CD4-positive, CD25-positive, alpha-beta regulatory T cell (primary cell): ENCODE data around the gene CUL2. TPM values are rescaled to one million over a fixed set of nuclear protein-coding genes. Genes with fewer than 3 reads are reported as not detected.
"Not testable (repeated sequence)": the region's sequence is repeated elsewhere in the genome, so short reads cannot be mapped to it uniquely, and the experiment has no call there.

Experiments
- ATAC-seq, 2 donors: fragments of 150-1000 bp; cut with Tn5 transposase; one replicate each; pipeline ENCODE4 v1.10.0; 2021; ENCODE audit warnings: low read depth in 2 of 2, moderate number of reproducible peaks in 2 of 2, moderate library complexity in 1 of 2
- DNase-seq, 3 donors: peaks; one replicate each; pipeline versions ENCODE4 v3.0.0 to v3.0.0-alpha.2; 2012 to 2022; ENCODE audit warnings: mixed read lengths in 1 of 3
- H3K27ac ChIP-seq: one replicate; pipeline ENCODE4 v1.7.0; 2013; ENCODE audit warnings: mild to moderate bottlenecking, low read length; ENCODE audit not compliant: insufficient read depth, poor library complexity, severe bottlenecking
- H3K27me3 ChIP-seq: one replicate; pipeline ENCODE4 v1.7.0; 2013; ENCODE audit warnings: low read length; ENCODE audit not compliant: control insufficient read depth, insufficient read depth
- H3K36me3 ChIP-seq: one replicate; pipeline ENCODE4 v1.7.0; 2013; ENCODE audit warnings: mild to moderate bottlenecking, low read length, moderate library complexity; ENCODE audit not compliant: control insufficient read depth, insufficient read depth
- H3K4me1 ChIP-seq: 2 replicates; pipeline ENCODE4 v1.7.0; 2013; ENCODE audit warnings: mild to moderate bottlenecking, low read length; ENCODE audit not compliant: insufficient read depth, control insufficient read depth, poor library complexity, severe bottlenecking
- H3K4me3 ChIP-seq: one replicate; pipeline ENCODE4 v1.7.0; 2013; ENCODE audit warnings: low read depth, mild to moderate bottlenecking, low read length, moderate library complexity
- H3K9me3 ChIP-seq, 2 experiments: 1 replicate in 1 of 2; 2 replicates in 1 of 2; pipeline ENCODE4 v1.7.0; 2013; ENCODE audit warnings: low read length in 2 of 2, mild to moderate bottlenecking in 1 of 2, moderate library complexity in 1 of 2; ENCODE audit not compliant: control insufficient read depth in 2 of 2
- H3K27ac Mint-ChIP-seq, 3 donors: one replicate each; pipeline ENCODE4 v1.8.0; 2020 to 2022; ENCODE audit warnings: mild to moderate bottlenecking in 3 of 3, mixed read lengths in 3 of 3, moderate library complexity in 2 of 3
- H3K27me3 Mint-ChIP-seq: one replicate; pipeline ENCODE4 v1.8.0; 2022; ENCODE audit warnings: mild to moderate bottlenecking, mixed read lengths
- H3K36me3 Mint-ChIP-seq: one replicate; pipeline ENCODE4 v1.8.0; 2020; ENCODE audit warnings: mixed read lengths
- H3K4me1 Mint-ChIP-seq, 4 donors: one replicate each; pipeline ENCODE4 v1.8.0; 2020 to 2022; ENCODE audit warnings: mixed read lengths in 4 of 4, mild to moderate bottlenecking in 1 of 4
- H3K4me3 Mint-ChIP-seq, 4 donors: one replicate each; pipeline ENCODE4 v1.8.0; 2020 to 2022; ENCODE audit warnings: mild to moderate bottlenecking in 4 of 4, mixed read lengths in 4 of 4, moderate library complexity in 3 of 4
- H3K9me3 Mint-ChIP-seq, 7 donors: one replicate each; pipeline ENCODE4 v1.8.0; 2020 to 2022; ENCODE audit warnings: mixed read lengths in 7 of 7, mild to moderate bottlenecking in 3 of 7, moderate library complexity in 2 of 7
- polyA plus RNA-seq, 4 donors: library from polyadenylated mRNA; unstranded; fragments of 300-500 nt; fragmentation: Illumina TruSeq; gene quantifications; one replicate each; pipeline ENCODE4 v1.2.3, GENCODE V29; 2021
- total RNA-seq: library from RNA; stranded (reverse); gene quantifications from one replicate; pipeline ENCODE4 v1.2.3, GENCODE V29; 2022

CUL2 gene
- total and polyA plus RNA-seq, 5 donors from 2014 or later = 23.6 to 39.5 (median 27.2) TPM

GRCh38 chr10:34994565-34995142 lies 95.5 kb downstream of the CUL2 start:
- peaks cover 8 to 15% (median 10%) of the 10 kb centered on the region in 4 donors for H3K4me1 Mint-ChIP-seq
- no peaks in the 10 kb centered on the region for H3K27me3 Mint-ChIP-seq
- H3K27ac Mint-ChIP-seq = peak overlapping the region; percentile 61 to 67 (median 67)

GRCh38 chr10:34993782-34994181 lies 96.4 kb downstream of the CUL2 start:
- Histone ChIP-seq H3K36me3 (no peaks in the 10 kb centered on the region), H3K9me3 (no peaks in the 10 kb centered on the region), H3K27me3 (no peaks in the 10 kb centered on the region), H3K4me3 (no peak overlapping the region), H3K4me1 (peaks cover 7% of the 10 kb centered on the region), H3K27ac (no peak overlapping the region)
- ATAC-seq (no peak), DNase-seq (no peak)
- Mint-ChIP-seq H3K27ac (no peak overlapping the region), H3K4me3 (no peak overlapping the region), H3K27me3 (no peaks in the 10 kb centered on the region), H3K36me3 (no peaks in the 10 kb centered on the region), H3K4me1 (peaks cover 8 to 15% (median 10%) of the 10 kb centered on the region in 4 donors), H3K9me3 (no peaks in the 10 kb centered on the region)

More at GRCh38 chr10:34994565-34995142, 95.5 kb downstream of the CUL2 start:
- no peaks in the 10 kb centered on the region for H3K9me3 Mint-ChIP-seq
- no peaks in the 10 kb centered on the region for H3K9me3 ChIP-seq
- peak; percentile 26 to 78 (median 59) for DNase-seq
- peaks cover 7% of the 10 kb centered on the region for H3K4me1 ChIP-seq
- H3K27ac ChIP-seq = no peak overlapping the region
- no peaks in the 10 kb centered on the region for H3K36me3 ChIP-seq
- no peak overlapping the region for H3K4me3 ChIP-seq
- H3K36me3 Mint-ChIP-seq = no peaks in the 10 kb centered on the region
- ATAC-seq = peak; percentile 86 to 90
- no peaks in the 10 kb centered on the region for H3K27me3 ChIP-seq
- no peak overlapping the region for H3K4me3 Mint-ChIP-seq

GRCh38 chr10:34991117-34991516 lies 99.0 kb downstream of the CUL2 start:
- not testable (repeated sequence) for H3K4me1 ChIP-seq, ATAC-seq, H3K36me3 ChIP-seq, H3K27ac ChIP-seq, DNase-seq, H3K4me3 ChIP-seq, H3K9me3 ChIP-seq, H3K4me3 Mint-ChIP-seq, H3K27me3 Mint-ChIP-seq, H3K27ac Mint-ChIP-seq, H3K27me3 ChIP-seq, H3K9me3 Mint-ChIP-seq, H3K36me3 Mint-ChIP-seq
- H3K4me1 Mint-ChIP-seq = peaks cover 8 to 15% (median 10%) of the 10 kb centered on the region in 4 donors

GRCh38 chr10:34988397-34989067 lies 101.6 kb downstream of the CUL2 start:
- H3K9me3 Mint-ChIP-seq = peaks cover 0 to 20% (median 4%) of the 10 kb centered on the region in 7 donors
- no peak overlapping the region for H3K27ac Mint-ChIP-seq
- no peak overlapping the region for H3K4me3 ChIP-seq
- no peaks in the 10 kb centered on the region for H3K36me3 ChIP-seq
- no peak for ATAC-seq
- no peaks in the 10 kb centered on the region for H3K4me1 Mint-ChIP-seq
- H3K27ac ChIP-seq = no peak overlapping the region
- no peak for DNase-seq
- H3K36me3 Mint-ChIP-seq = no peaks in the 10 kb centered on the region
- no peaks in the 10 kb centered on the region for H3K27me3 Mint-ChIP-seq
- H3K4me3 Mint-ChIP-seq = no peak overlapping the region
- peaks cover 12 to 14% of the 10 kb centered on the region in 2 experiments for H3K9me3 ChIP-seq
- H3K27me3 ChIP-seq = no peaks in the 10 kb centered on the region
- no peaks in the 10 kb centered on the region for H3K4me1 ChIP-seq

- no peaks in the 10 kb centered on the region for H3K36me3 Mint-ChIP-seq
- ATAC-seq = no peak
- no peak overlapping the region for H3K4me3 Mint-ChIP-seq
Measured at GRCh38 chr10:34985823-34986222, 104.3 kb downstream of the CUL2 start.

GRCh38 chr10:34985146-34985545 lies 105.0 kb downstream of the CUL2 start:
- Mint-ChIP-seq H3K27ac (no peak overlapping the region), H3K4me1 (no peaks in the 10 kb centered on the region), H3K9me3 (peaks cover 0 to 20% (median 5%) of the 10 kb centered on the region in 7 donors), H3K36me3 (no peaks in the 10 kb centered on the region), H3K4me3 (no peak overlapping the region), H3K27me3 (peaks cover under 1% of the 10 kb centered on the region)
- Histone ChIP-seq H3K4me3 (no peak overlapping the region), H3K27me3 (no peaks in the 10 kb centered on the region), H3K4me1 (no peaks in the 10 kb centered on the region), H3K9me3 (peaks cover 12 to 14% of the 10 kb centered on the region in 2 experiments), H3K36me3 (no peaks in the 10 kb centered on the region), H3K27ac (no peak overlapping the region)
- ATAC-seq (no peak), DNase-seq (no peak)

More at GRCh38 chr10:34985823-34986222, 104.3 kb downstream of the CUL2 start:
- Histone ChIP-seq H3K9me3 (peaks cover 12 to 14% of the 10 kb centered on the region in 2 experiments), H3K27ac (no peak overlapping the region), H3K27me3 (no peaks in the 10 kb centered on the region), H3K4me1 (no peaks in the 10 kb centered on the region), H3K4me3 (no peak overlapping the region), H3K36me3 (no peaks in the 10 kb centered on the region)
- Mint-ChIP-seq H3K4me1 (no peaks in the 10 kb centered on the region), H3K9me3 (peaks cover 0 to 20% (median 5%) of the 10 kb centered on the region in 7 donors), H3K27me3 (no peaks in the 10 kb centered on the region), H3K27ac (peak overlapping the region in 1 of 3 donors; percentile 69)
- no peak for DNase-seq

GRCh38 chr10:34981844-34982243 lies 108.3 kb downstream of the CUL2 start:
- Mint-ChIP-seq H3K36me3 (no peaks in the 10 kb centered on the region), H3K4me1 (no peaks in the 10 kb centered on the region)
- no peak for ATAC-seq

More at GRCh38 chr10:34981844-34982243, 108.3 kb downstream of the CUL2 start:
- no peaks in the 10 kb centered on the region for H3K27me3 ChIP-seq
- H3K36me3 ChIP-seq = no peaks in the 10 kb centered on the region
- H3K4me3 ChIP-seq = no peak overlapping the region
- no peak for DNase-seq
- Mint-ChIP-seq H3K27ac (no peak overlapping the region), H3K4me3 (no peak overlapping the region), H3K9me3 (peaks cover 0 to 23% (median 5%) of the 10 kb centered on the region in 7 donors), H3K27me3 (peaks cover 4% of the 10 kb centered on the region)
- H3K4me1 ChIP-seq = no peaks in the 10 kb centered on the region
- peaks cover 12 to 14% of the 10 kb centered on the region in 2 experiments for H3K9me3 ChIP-seq
- H3K27ac ChIP-seq = no peak overlapping the region
